Measurements from ENCODE around the gene KIAA1191.

GRCh38 chr5:176352116-176352878 is 9.3 kb downstream of the KIAA1191 start:
- no peak for TF ChIP-seq POLR2AphosphoS5 (IDR thresholded peaks at IDR 0.05; ENCODE audit: low read depth, low read length)
- TF ChIP-seq POLR2A (IDR thresholded peaks at IDR 0.05; ENCODE audit: low read depth, low read length): no peak
- no peak for TF ChIP-seq TAF1 (IDR thresholded peaks at IDR 0.05; ENCODE audit: low read depth, low read length)

Measured in GM12891 (cell line).